ENCODE results near the gene CFAP107.

CFAP107 gene

DNA sequence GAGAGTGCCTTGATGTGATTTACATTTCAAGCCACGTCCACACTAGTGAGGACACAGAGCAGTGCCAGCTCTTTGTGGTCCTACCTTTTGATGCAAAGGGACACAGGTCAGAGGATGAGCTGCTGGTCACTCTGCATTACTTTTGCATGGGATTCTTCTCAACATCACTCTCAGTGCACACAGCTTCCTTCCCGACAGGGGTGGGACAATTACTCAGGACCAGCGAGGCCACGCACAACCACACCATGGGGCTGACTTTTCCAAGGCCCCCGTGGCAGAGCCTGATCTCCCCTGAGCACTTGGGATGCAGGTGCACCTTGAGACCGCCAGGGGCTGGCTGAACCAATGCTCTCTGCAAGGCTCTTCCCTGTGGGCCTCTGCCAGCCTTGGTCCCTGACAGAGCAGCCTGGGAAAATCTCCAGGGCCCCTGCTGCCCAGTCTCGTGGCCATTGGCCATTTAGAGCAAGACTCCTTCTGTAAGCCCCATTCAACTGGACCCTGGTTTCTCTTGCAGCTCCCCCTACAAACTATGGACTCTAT, 14.3 kb downstream of the CFAP107 start:
- Histone ChIP-seq H3K9ac (ENCODE audit: low read length) (no peak overlapping the region), H3K27ac (ENCODE audit: low read length) (no peak overlapping the region), H3K4me2 (ENCODE audit: low read length) (no peak overlapping the region), H4K20me1 (ENCODE audit: insufficient read depth, low read length) (no peaks in the 10 kb centered on the region), H3K4me3 (ENCODE audit: low read length) (no peak overlapping the region), H3K9me3 (ENCODE audit: insufficient read depth, low read length) (no peaks in the 10 kb centered on the region), H3K36me3 (replicated peaks; ENCODE audit: low read depth, low read length) (no peaks in the 10 kb centered on the region), H2AFZ (ENCODE audit: low read depth, low read length) (no peak overlapping the region), H3K27me3 (ENCODE audit: low read depth, low read length) (no peaks in the 10 kb centered on the region), H3K4me1 (ENCODE audit: low read length) (no peaks in the 10 kb centered on the region), H3K79me2 (ENCODE audit: low read length) (no peaks in the 10 kb centered on the region)
- TF ChIP-seq, protein P1, sequence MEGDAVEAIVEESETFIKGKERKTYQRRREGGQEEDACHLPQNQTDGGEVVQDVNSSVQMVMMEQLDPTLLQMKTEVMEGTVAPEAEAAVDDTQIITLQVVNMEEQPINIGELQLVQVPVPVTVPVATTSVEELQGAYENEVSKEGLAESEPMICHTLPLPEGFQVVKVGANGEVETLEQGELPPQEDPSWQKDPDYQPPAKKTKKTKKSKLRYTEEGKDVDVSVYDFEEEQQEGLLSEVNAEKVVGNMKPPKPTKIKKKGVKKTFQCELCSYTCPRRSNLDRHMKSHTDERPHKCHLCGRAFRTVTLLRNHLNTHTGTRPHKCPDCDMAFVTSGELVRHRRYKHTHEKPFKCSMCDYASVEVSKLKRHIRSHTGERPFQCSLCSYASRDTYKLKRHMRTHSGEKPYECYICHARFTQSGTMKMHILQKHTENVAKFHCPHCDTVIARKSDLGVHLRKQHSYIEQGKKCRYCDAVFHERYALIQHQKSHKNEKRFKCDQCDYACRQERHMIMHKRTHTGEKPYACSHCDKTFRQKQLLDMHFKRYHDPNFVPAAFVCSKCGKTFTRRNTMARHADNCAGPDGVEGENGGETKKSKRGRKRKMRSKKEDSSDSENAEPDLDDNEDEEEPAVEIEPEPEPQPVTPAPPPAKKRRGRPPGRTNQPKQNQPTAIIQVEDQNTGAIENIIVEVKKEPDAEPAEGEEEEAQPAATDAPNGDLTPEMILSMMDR (IDR thresholded peaks at IDR 0.05; ENCODE audit: low read depth, low read length): no peak
- no peak for TF ChIP-seq EZH2phosphoT487 (IDR thresholded peaks at IDR 0.05; ENCODE audit: low read depth)

DNA sequence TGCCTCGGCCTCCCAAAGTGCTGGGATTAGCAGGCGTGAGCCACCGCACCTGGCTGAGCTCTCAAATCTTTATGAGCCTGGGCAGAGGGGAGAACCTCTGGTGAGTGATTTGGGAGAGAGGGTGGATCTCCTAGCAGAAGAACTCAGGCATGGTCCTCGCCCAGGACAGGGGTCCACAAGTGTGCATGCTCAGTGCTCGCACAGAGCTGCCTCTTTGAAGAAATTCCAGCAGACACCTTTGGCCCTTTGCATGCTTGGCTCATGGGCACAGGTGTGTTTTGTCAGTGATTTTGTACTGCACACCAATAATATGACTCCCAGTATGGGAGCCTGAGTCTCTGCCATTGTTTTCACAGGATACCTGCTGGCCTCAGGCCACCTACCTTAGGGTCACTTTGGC, 15.8 kb downstream of the CFAP107 start:
- no peaks in the 10 kb centered on the region for H3K27me3 ChIP-seq (ENCODE audit: low read depth, low read length)

DNA sequence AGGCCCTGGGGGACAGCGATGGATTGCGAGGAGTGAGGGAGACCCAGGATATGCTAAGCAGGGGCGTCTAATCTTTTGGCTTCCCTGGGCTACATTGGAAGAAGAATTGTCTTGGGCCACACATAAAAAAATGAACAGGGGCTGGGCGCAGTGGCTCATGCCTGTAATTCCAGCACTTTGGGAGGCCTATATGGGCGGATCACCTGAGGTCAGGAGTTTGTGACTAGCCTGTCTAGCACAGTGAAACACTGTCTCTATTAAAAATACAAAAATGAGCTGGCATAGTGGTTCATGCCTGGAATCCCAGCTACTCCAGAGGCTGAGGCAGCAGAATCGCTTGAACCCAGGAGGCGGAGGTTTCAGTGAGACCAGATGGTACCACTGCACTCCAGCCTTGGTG, 16.8 kb downstream of the CFAP107 start:
- no peak overlapping the region for H2AFZ ChIP-seq (ENCODE audit: low read depth, low read length)
- H3K4me1 ChIP-seq (ENCODE audit: low read length): no peaks in the 10 kb centered on the region
- no peaks in the 10 kb centered on the region for H3K79me2 ChIP-seq (ENCODE audit: low read length)
- H3K4me3 ChIP-seq (ENCODE audit: low read length): no peak overlapping the region
- no peak overlapping the region for H3K9ac ChIP-seq (ENCODE audit: low read length)
- no peak overlapping the region for H3K4me2 ChIP-seq (ENCODE audit: low read length)
- no peaks in the 10 kb centered on the region for H3K27me3 ChIP-seq (ENCODE audit: low read depth, low read length)
- no peaks in the 10 kb centered on the region for H3K36me3 ChIP-seq (replicated peaks; ENCODE audit: low read depth, low read length)
- H3K27ac ChIP-seq (ENCODE audit: low read length): no peak overlapping the region
- no peak for TF ChIP-seq EZH2phosphoT487 (IDR thresholded peaks at IDR 0.05; ENCODE audit: low read depth)
- TF ChIP-seq, protein P1 (IDR thresholded peaks at IDR 0.05; ENCODE audit: low read depth, low read length): no peak
- H3K9me3 ChIP-seq (ENCODE audit: insufficient read depth, low read length): no peaks in the 10 kb centered on the region
- no peaks in the 10 kb centered on the region for H4K20me1 ChIP-seq (ENCODE audit: insufficient read depth, low read length)

More for the DNA sequence above, 15.8 kb downstream of the CFAP107 start:
- H3K27ac ChIP-seq (ENCODE audit: low read length): no peak overlapping the region
- no peaks in the 10 kb centered on the region for H3K4me1 ChIP-seq (ENCODE audit: low read length)
- no peak overlapping the region for H2AFZ ChIP-seq (ENCODE audit: low read depth, low read length)
- no peak overlapping the region for H3K4me2 ChIP-seq (ENCODE audit: low read length)
- no peaks in the 10 kb centered on the region for H3K9me3 ChIP-seq (ENCODE audit: insufficient read depth, low read length)
- no peaks in the 10 kb centered on the region for H3K79me2 ChIP-seq (ENCODE audit: low read length)
- H4K20me1 ChIP-seq (ENCODE audit: insufficient read depth, low read length): no peaks in the 10 kb centered on the region
- no peaks in the 10 kb centered on the region for H3K36me3 ChIP-seq (replicated peaks; ENCODE audit: low read depth, low read length)
- no peak overlapping the region for H3K4me3 ChIP-seq (ENCODE audit: low read length)
- H3K9ac ChIP-seq (ENCODE audit: low read length): no peak overlapping the region
- TF ChIP-seq, protein P1 (IDR thresholded peaks at IDR 0.05; ENCODE audit: low read depth, low read length): no peak
- no peak for TF ChIP-seq EZH2phosphoT487 (IDR thresholded peaks at IDR 0.05; ENCODE audit: low read depth)

DNA sequence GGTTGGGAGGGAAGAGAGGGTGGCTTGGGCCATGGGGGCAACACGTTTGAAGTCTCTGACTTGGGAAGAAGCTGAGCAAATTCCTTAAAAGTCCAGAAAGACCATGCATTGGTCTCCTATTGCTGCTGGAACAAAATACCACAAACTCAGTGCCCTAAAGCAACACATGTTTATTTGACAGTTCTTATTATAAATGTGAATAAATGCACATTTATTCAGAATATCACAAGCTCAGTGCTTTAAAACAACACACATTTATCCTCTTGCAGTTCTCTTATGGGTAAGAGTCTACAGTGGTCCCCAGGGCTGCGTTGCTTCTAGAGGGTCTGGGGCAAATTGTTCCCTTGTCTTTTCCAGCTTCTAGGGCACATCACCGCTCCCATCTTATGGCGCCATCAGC, 17.5 kb downstream of the CFAP107 start:
- Histone ChIP-seq H3K9me3 (ENCODE audit: insufficient read depth, low read length) (no peaks in the 10 kb centered on the region), H3K4me3 (ENCODE audit: low read length) (no peak overlapping the region), H3K79me2 (ENCODE audit: low read length) (no peaks in the 10 kb centered on the region), H3K27ac (ENCODE audit: low read length) (no peak overlapping the region), H3K27me3 (ENCODE audit: low read depth, low read length) (no peaks in the 10 kb centered on the region), H2AFZ (ENCODE audit: low read depth, low read length) (no peak overlapping the region), H3K4me2 (ENCODE audit: low read length) (no peak overlapping the region), H4K20me1 (ENCODE audit: insufficient read depth, low read length) (no peaks in the 10 kb centered on the region), H3K9ac (ENCODE audit: low read length) (no peak overlapping the region), H3K4me1 (ENCODE audit: low read length) (no peaks in the 10 kb centered on the region), H3K36me3 (replicated peaks; ENCODE audit: low read depth, low read length) (no peaks in the 10 kb centered on the region)
- TF ChIP-seq, protein P1 (IDR thresholded peaks at IDR 0.05; ENCODE audit: low read depth, low read length): no peak
- TF ChIP-seq EZH2phosphoT487 (IDR thresholded peaks at IDR 0.05; ENCODE audit: low read depth): no peak
